WERI-Rb-1 (cell line): ENCODE results near the gene PCGF3.
A peak's percentile ranks its signal among the peaks of the same experiment; 100 is the strongest.

Experiments
- DNase-seq: peaks from one replicate; pipeline ENCODE4 v3.0.0-alpha.2; 2020
- H3K27ac ChIP-seq: fragments of 250-450 bp; sonication (Bioruptor Pico); 2 replicates; pipeline ENCODE4 v1.5.1; 2020; ENCODE audit warnings: mild to moderate bottlenecking, moderate library complexity
- H3K27me3 ChIP-seq: fragments of 250-450 bp; sonication (Bioruptor Pico); 2 replicates; pipeline ENCODE4 v1.5.1; 2021; ENCODE audit warnings: mild to moderate bottlenecking, low read depth, moderate library complexity; ENCODE audit not compliant: insufficient read depth, severe bottlenecking
- H3K36me3 ChIP-seq: fragments of 250-450 bp; sonication (Bioruptor Pico); 2 replicates; pipeline ENCODE4 v1.5.1; 2020; ENCODE audit warnings: mild to moderate bottlenecking, moderate library complexity
- H3K4me3 ChIP-seq: 2 replicates; pipeline ENCODE4 v1.5.1; 2011; ENCODE audit warnings: low read depth, mild to moderate bottlenecking, control low read depth, low read length
- H3K9me3 ChIP-seq: fragments of 250-450 bp; sonication (Bioruptor Pico); 2 replicates; pipeline ENCODE4 v1.5.1; 2021; ENCODE audit warnings: mild to moderate bottlenecking, moderate library complexity; ENCODE audit not compliant: severe bottlenecking
- CTCF ChIP-seq: IDR thresholded peaks from 2 replicates; pipeline ENCODE4 v1.5.1; 2011; ENCODE audit warnings: low read depth, mild to moderate bottlenecking, control low read depth, inconsistent platforms, low read length

Gene PCGF3

GRCh38 chr4:683982-684622, 21.5 kb upstream of the PCGF3 start:
- peak; percentile 90 for DNase-seq
- H3K27ac ChIP-seq = peak overlapping the region; percentile 8; the same call in 1 of the 2 replicates
- peak overlapping the region; percentile 32 for H3K4me3 ChIP-seq
- no peaks in the 10 kb centered on the region for H3K27me3 ChIP-seq
- H3K9me3 ChIP-seq = no peaks in the 10 kb centered on the region
- peak; percentile 99 for TF ChIP-seq CTCF
- no peaks in the 10 kb centered on the region for H3K36me3 ChIP-seq

GRCh38 chr4:684623-685327, 20.9 kb upstream of the PCGF3 start:
- Histone ChIP-seq H3K4me3 (no peak overlapping the region), H3K36me3 (no peaks in the 10 kb centered on the region), H3K27me3 (no peaks in the 10 kb centered on the region), H3K27ac (peak overlapping the region; percentile 0; the same call in 1 of the 2 replicates), H3K9me3 (no peaks in the 10 kb centered on the region)
- TF ChIP-seq CTCF = no peak
- DNase-seq = no peak

- Histone ChIP-seq H3K4me3 (no peak overlapping the region), H3K9me3 (no peaks in the 10 kb centered on the region), H3K36me3 (no peaks in the 10 kb centered on the region), H3K27ac (no peak overlapping the region), H3K27me3 (no peaks in the 10 kb centered on the region)
- TF ChIP-seq CTCF = no peak
- DNase-seq = no peak
These were observed 19.8 kb upstream of the PCGF3 start for GRCh38 chr4:685679-686412.

- Histone ChIP-seq H3K27ac (no peak overlapping the region), H3K4me3 (no peak overlapping the region), H3K27me3 (no peaks in the 10 kb centered on the region), H3K9me3 (no peaks in the 10 kb centered on the region), H3K36me3 (no peaks in the 10 kb centered on the region)
- no peak for DNase-seq
- TF ChIP-seq CTCF = no peak
These were observed 19.1 kb upstream of the PCGF3 start for GRCh38 chr4:686413-687040.

GRCh38 chr4:687048-687970, 18.3 kb upstream of the PCGF3 start:
- TF ChIP-seq CTCF = no peak
- no peak overlapping the region for H3K27ac ChIP-seq
- no peak overlapping the region for H3K4me3 ChIP-seq

More at GRCh38 chr4:687048-687970, 18.3 kb upstream of the PCGF3 start:
- Histone ChIP-seq H3K9me3 (no peaks in the 10 kb centered on the region), H3K27me3 (no peaks in the 10 kb centered on the region), H3K36me3 (no peaks in the 10 kb centered on the region)
- DNase-seq = peak; percentile 78
